Activated CD4-positive, alpha-beta T cell treated with anti-CD3 and anti-CD28 coated beads, Interleukin-2, Interleukin-4, amounts not matched to agents 100 ng/mL and 50 ng/mL, durations not matched to agents 16 hours and 8 hours (primary cell): ENCODE data around the gene CD207.
"Not testable (repeated sequence)": the region's sequence is repeated elsewhere in the genome, so short reads cannot be mapped to it uniquely, and the experiment has no call there.

Experiments
- DNase-seq: peaks from one replicate; pipeline ENCODE4 v3.0.0-alpha.2; 2020; ENCODE audit warnings: low spot score

CD207 gene

GRCh38 chr2:70828914-70829824 is 6.4 kb downstream of the CD207 start:
- DNase-seq, result no peak

DNA sequence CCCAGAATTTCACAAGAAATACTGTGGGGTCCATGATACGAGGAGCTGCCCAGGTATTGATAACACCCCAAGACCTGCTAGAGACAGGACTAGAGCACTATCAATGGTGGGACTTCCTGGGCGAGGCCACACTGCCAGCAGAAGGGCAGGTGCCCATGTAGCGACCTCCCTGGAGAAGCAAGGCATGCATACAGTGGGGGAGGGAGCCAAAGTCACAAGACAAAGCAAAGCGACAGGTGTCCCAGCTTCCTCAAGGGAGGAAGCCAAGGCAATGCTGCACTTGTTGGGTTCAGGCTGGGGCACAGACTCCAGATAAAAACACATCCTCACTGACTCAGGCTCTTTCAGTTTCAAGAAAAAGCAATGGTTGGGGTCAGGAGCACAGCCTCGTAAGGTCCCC is 7.5 kb downstream of the CD207 start:
- DNase-seq, result no peak

DNA sequence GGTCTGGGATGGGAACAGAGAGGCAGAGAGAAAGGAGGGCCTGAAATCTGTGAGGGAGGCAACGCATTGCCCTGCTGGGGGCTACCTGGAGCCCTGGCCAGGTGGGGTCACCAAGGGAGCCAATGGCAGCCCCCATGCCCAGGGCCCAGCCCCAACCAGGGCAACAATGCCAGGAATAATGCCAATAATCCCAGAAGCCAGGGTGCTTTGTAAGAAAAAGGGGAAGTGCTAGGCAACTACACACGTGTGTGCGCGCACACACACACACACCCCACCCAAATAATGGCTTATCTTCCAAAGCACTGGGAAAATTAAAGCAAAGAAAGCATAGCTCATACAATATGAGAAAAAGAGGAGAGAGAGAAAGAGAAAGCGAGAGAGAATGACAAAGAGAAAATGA is 8.2 kb downstream of the CD207 start:
- no peak for DNase-seq

GRCh38 chr2:70826696-70827350 is 8.8 kb downstream of the CD207 start:
- peak; percentile 39 for DNase-seq

DNA sequence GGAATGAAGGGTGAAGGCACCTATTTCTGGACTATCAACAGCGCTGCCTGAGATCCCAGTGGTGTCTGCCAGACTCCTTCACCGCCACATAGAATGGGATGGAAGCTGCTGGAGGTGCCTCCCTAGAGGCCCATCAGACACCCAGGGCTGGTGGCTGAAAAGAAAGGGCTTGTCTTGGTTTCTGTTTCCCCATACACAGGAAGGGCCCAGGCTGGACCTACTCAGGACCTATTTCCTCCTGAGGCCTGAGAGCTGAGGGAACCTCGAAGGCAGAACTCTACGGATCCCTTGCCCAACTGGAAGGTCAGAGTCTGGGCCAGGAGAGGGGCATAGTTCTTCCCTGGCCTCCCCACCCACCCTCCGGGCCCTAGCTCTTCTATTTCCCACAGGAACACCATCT is 12.4 kb downstream of the CD207 start:
- no peak for DNase-seq

DNA sequence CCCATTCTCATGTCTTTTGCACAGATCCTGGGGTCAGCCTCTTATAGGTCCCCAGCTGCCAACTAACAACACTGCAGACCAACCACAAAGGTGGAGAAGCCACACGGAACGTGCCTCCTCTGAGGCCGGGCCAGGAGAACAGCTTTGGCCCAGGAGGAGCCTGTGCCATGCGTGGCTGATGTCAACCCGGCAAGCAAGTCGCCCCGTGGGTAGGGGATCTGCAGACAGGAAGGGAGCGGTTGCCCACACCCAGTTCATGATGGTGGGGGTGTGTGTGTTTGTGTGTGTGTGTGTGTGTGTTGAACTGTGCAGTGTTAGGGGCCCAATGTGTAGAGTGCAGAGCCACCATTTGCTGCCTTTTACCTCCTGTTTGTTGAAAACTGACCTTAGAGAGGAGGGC is 12.8 kb downstream of the CD207 start:
- DNase-seq, result no peak

- DNase-seq, result no peak
Measured at GRCh38 chr2:70820499-70820898, 15.1 kb downstream of the CD207 start, which contains the start of gene CLEC4F. Gene CLEC4F, minus strand, starts transcription at chr2:70820599. Its CDS starts 76 bp downstream, at chr2:70820523.

GRCh38 chr2:70817284-70817954 is 18.2 kb downstream of the CD207 start:
- DNase-seq, result peak; percentile 77

- DNase-seq, result no peak
Measured at GRCh38 chr2:70816726-70817125, 18.9 kb downstream of the CD207 start.

DNA sequence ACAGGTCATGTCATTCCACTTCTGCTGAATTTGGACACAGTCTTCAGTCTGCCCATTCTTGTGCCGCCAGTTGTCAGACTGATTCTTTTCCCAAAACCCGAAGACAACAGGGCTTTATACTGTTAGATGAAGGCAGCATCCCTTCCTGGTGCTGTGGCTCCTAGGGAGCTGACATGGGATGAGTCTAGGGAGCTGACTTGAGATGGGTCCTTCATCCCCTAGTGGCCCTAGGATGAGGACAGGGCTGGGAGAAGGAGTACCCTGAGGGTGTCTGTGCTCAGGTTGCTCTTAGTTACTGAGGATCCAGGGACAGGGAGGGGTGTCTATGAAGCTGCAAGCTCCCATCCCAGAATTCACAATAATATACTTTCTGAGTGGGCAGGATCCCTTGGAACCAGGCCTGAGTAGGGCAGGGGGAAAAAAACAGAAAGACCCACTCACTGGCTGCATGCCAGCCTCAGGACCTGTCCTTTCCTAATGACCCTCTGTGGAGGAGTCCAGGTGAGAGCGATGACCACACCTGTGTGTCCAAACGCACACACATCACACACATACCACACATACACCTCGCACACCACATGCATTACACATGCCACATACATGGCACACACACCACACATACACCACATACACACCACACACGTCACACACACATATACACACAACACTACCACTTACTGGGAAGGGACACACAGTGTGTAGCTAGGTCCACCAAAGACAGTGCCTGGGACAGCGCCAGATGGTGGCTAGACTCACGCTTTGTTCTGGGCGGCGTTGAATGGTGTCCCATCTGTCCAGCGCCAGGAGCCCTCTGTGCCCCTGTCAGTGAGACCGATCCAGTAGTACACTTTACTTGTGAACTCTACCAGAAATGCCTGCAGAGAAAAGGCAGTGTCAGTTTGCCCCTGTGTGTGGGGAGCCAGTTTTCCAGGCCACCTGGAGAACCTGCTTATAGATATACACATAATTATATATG is 26.3 kb downstream of the CD207 start:
- no peak for DNase-seq

- no peak for DNase-seq
Measured at GRCh38 chr2:70807828-70808118, 27.8 kb downstream of the CD207 start.

GRCh38 chr2:70807102-70807827 is 28.4 kb downstream of the CD207 start:
- DNase-seq, result no peak

GRCh38 chr2:70806620-70807019 is 29.0 kb downstream of the CD207 start:
- no peak for DNase-seq

- DNase-seq, result no peak
Measured at GRCh38 chr2:70806013-70806412, 29.6 kb downstream of the CD207 start.

DNA sequence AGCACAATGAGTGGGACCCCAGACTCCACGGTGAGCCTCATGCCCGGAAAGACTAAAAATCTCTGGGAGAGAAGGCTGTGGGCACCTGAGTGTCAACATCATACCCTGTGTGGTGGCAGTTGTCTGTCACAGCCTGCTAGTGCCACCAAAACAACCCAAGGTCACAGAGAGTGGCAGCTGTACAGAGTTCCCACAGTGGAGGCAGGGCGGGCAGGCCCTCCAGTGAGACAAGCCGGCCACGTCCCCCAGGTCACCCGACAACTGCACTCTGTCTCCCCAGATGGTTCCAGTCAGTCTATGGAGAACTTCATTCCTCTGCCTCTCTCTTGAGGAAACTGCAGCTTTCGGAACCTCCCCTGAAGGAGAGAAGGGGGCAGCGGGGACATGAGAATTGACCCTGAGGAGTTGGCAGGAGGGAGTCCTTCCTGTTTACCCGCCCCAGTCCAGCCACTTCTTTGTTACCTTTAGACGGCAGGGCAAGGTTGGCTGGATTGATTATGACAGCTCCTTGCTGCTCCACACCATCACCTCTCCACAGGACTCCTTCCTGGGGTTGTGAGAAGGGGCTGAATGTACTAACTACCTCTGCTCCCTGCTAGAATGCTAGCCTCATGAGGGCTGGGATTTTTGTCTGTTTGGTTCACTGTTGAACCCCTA is 33.9 kb downstream of the CD207 start:
- DNase-seq, result no peak

DNA sequence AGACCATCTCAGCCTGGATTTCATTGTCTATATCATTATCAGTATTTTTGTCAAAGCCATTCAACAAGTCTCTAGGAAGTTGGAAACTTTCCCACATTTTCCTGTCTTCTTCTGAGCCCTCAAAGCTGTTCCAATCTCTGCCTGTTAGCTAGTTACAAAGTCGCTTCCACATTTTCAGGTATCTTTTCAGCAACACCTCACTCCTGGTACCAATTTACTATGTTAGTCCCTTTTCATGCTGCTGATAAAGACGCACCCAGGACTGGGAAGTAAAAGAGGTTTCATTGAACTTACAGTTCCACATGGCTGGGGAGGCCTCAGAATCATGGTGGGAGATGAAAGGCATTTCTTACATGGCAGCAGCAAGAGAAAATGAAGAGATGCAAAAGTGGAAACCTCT is 35.9 kb downstream of the CD207 start:
- no peak for DNase-seq

DNA sequence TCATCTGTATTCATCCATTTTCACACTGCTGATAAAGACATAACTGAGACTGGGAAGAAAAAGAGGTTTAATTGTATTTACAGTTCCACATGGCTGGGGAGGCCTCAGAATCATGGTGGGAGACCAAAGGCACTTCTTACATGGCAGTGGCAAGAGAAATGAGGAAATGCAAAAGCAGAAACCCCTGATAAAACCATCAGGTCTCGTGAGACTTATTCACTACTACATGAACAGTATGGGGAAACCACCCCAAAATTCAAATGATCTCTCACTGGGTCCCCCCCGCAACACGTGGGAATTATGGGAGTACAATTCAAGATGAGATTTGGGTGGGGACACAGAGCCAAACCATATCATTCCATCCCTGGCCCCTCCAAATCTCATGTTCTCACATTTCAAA is 37.6 kb downstream of the CD207 start:
- DNase-seq, result not testable (repeated sequence)

DNA sequence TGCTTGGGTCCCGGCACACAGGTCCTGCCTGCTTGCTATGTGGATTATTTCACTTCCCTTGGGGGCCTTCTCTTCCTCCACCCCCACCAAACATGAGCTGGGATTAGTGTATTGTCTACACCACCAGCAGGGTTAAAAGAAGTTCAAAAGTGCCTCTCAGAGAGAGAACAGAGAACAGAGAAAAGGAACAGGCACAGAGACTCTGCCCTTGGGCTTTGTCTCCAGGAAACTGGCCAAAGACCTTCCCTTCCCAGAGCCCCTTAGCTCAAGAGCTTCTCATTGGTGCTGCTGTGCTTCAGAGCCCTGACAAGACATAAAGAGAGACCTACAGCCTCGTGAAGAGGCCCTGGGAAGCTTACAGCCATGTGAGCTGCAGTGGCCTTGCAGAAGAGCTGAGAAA is 38.1 kb downstream of the CD207 start:
- no peak for DNase-seq

GRCh38 chr2:70796262-70796661 is 39.4 kb downstream of the CD207 start:
- no peak for DNase-seq

- DNase-seq, result no peak
Measured at GRCh38 chr2:70795164-70795995, 40.2 kb downstream of the CD207 start.
